H1 (cell line): ENCODE results near the gene DSCAM. TPM values are rescaled to one million over a fixed set of nuclear protein-coding genes. Genes with fewer than 3 reads are reported as not detected.

Experiments used
- CTCF ChIA-PET: fragments of 300-600 bp; sonication (Branson Sonifier 250); formaldehyde crosslinking; loops from one replicate; lab custom pipeline; 2021; ENCODE audit not compliant: partially characterized antibody; lab: Charles Lee
- POLR2A ChIA-PET: fragments of 300-600 bp; sonication (Branson Sonifier 250); formaldehyde crosslinking; loops from one replicate; lab custom pipeline; 2021; ENCODE audit warnings: inconsistent platforms; ENCODE audit not compliant: partially characterized antibody; lab: Charles Lee
- DNase-seq, 2 experiments: peaks; one replicate each; pipeline versions ENCODE4 v3.0.0 to v3.0.0-alpha.2; 2010 to 2022; ENCODE audit warnings: low spot score in 2 of 2, low read depth in 1 of 2, mixed read lengths in 1 of 2
- FAIRE-seq: peaks from 2 replicates; lab custom pipeline; 2011; peaks lifted over from hg19 to GRCh38; lab: Jason Lieb, UNC
- H2AFZ ChIP-seq: 2 replicates; pipeline ENCODE4 v1.8.1; 2012; ENCODE audit warnings: low read length, inconsistent platforms
- H2AK5ac ChIP-seq: 2 replicates; pipeline ENCODE4 v1.6.1; 2013; ENCODE audit warnings: low read depth, low read length
- H2BK120ac ChIP-seq: replicated peaks from 2 replicates; pipeline ENCODE3; 2013; ENCODE audit warnings: low read depth, low read length, inconsistent platforms
- H2BK12ac ChIP-seq: 2 replicates; pipeline ENCODE4 v1.6.1; 2013; ENCODE audit warnings: low read depth, low read length
- H2BK15ac ChIP-seq: 2 replicates; pipeline ENCODE4 v1.6.1; 2013; ENCODE audit warnings: low read length
- H2BK20ac ChIP-seq: 2 replicates; pipeline ENCODE4 v1.6.1; 2013; ENCODE audit warnings: low read length
- H2BK5ac ChIP-seq: 2 replicates; pipeline ENCODE4 v1.6.1; 2013; ENCODE audit warnings: low read depth, low read length
- H3K14ac ChIP-seq: 2 replicates; pipeline ENCODE4 v1.6.1; 2013; ENCODE audit warnings: inconsistent platforms; ENCODE audit not compliant: insufficient read length
- H3K18ac ChIP-seq: 2 replicates; pipeline ENCODE4 v1.6.1; 2013; ENCODE audit warnings: low read length; ENCODE audit errors: extremely low read depth
- H3K23ac ChIP-seq: 2 replicates; pipeline ENCODE4 v1.6.1; 2013; ENCODE audit warnings: inconsistent platforms; ENCODE audit not compliant: insufficient read length
- H3K23me2 ChIP-seq: 2 replicates; pipeline ENCODE4 v1.6.1; 2013; ENCODE audit warnings: low read depth, low read length
- H3K27ac ChIP-seq: 2 replicates; pipeline ENCODE4 v1.6.1; 2011; ENCODE audit warnings: low read depth, low read length, inconsistent platforms
- H3K27me3 ChIP-seq, 4 experiments: replicated peaks in 1 of 4; 1 replicate in 1 of 4; 2 replicates in 3 of 4; pipeline versions ENCODE4 v1.6.1 to v1.8.1; 2011 to 2013; ENCODE audit warnings: low read length in 3 of 4, mild to moderate bottlenecking in 3 of 4, inconsistent platforms in 2 of 4, mixed read lengths in 2 of 4, moderate library complexity in 1 of 4; ENCODE audit not compliant: control insufficient read depth in 3 of 4, insufficient read depth in 3 of 4; ENCODE audit errors: extremely low read depth in 1 of 4
- H3K36me3 ChIP-seq, 4 experiments: 2 replicates each; pipeline versions ENCODE4 v1.6.1 to v1.8.1; 2011 to 2013; ENCODE audit warnings: mild to moderate bottlenecking in 4 of 4, low read length in 3 of 4, moderate library complexity in 2 of 4, control low read depth in 1 of 4, inconsistent platforms in 1 of 4; ENCODE audit not compliant: insufficient read depth in 4 of 4, control insufficient read depth in 2 of 4
- H3K4ac ChIP-seq: replicated peaks from 2 replicates; pipeline ENCODE3; 2013; ENCODE audit warnings: low read length, low read depth, mixed read lengths, inconsistent platforms; ENCODE audit not compliant: insufficient read length
- H3K4me1 ChIP-seq, 4 experiments: replicated peaks in 1 of 4; 1 replicate in 1 of 4; 2 replicates in 3 of 4; pipeline versions ENCODE4 v1.6.1 to v1.8.1; 2011 to 2013; ENCODE audit warnings: low read length in 3 of 4, inconsistent platforms in 2 of 4, mixed read lengths in 1 of 4; ENCODE audit not compliant: insufficient read depth in 4 of 4, control insufficient read depth in 3 of 4
- H3K4me2 ChIP-seq, 2 experiments: 2 replicates each; pipeline versions ENCODE4 v1.6.1 to v1.8.1; 2011 to 2013; ENCODE audit warnings: low read depth in 2 of 2, low read length in 2 of 2, control low read depth in 1 of 2, inconsistent platforms in 1 of 2, mild to moderate bottlenecking in 1 of 2; ENCODE audit not compliant: insufficient read depth in 1 of 2
- H3K4me3 ChIP-seq, 4 experiments: fragments of 200-600, 300-600 bp in 1 of 4; sonication (generic), shearing (Covaris generic), sonication (Bioruptor Twin) in 1 of 4; 2 replicates each; pipeline versions ENCODE4 v1.5.1 to v1.8.1; 2011 to 2016; ENCODE audit warnings: low read length in 4 of 4, low read depth in 3 of 4, control low read depth in 2 of 4, inconsistent platforms in 2 of 4, mild to moderate bottlenecking in 2 of 4, mixed read lengths in 1 of 4, moderate library complexity in 1 of 4; ENCODE audit not compliant: insufficient read depth in 2 of 4; ENCODE audit errors: extremely low read depth in 1 of 4
- H3K56ac ChIP-seq: replicated peaks from 2 replicates; pipeline ENCODE3; 2013; ENCODE audit warnings: low read depth, mild to moderate bottlenecking, mixed read lengths, low read length, inconsistent platforms; ENCODE audit not compliant: insufficient read length
- H3K79me1 ChIP-seq: 2 replicates; pipeline ENCODE4 v1.6.1; 2013; ENCODE audit warnings: low read depth, low read length, control low read depth
- H3K79me2 ChIP-seq, 2 experiments: 2 replicates each; pipeline versions ENCODE4 v1.6.1 to v1.8.1; 2012 to 2013; ENCODE audit warnings: low read length in 2 of 2, mild to moderate bottlenecking in 2 of 2, inconsistent platforms in 1 of 2; ENCODE audit not compliant: insufficient read depth in 2 of 2, control insufficient read depth in 1 of 2
- H3K9ac ChIP-seq, 4 experiments: replicated peaks in 1 of 4; 1 replicate in 1 of 4; 2 replicates in 3 of 4; pipeline versions ENCODE4 v1.6.1 to v1.8.1; 2011 to 2013; ENCODE audit warnings: low read depth in 3 of 4, low read length in 3 of 4, control low read depth in 2 of 4, mild to moderate bottlenecking in 2 of 4, moderate library complexity in 2 of 4, inconsistent platforms in 1 of 4; ENCODE audit errors: extremely low read depth in 1 of 4
- H3K9me3 ChIP-seq, 2 experiments: 2 replicates each; pipeline versions ENCODE4 v1.6.1 to v1.8.1; 2012 to 2013; ENCODE audit warnings: mild to moderate bottlenecking in 2 of 2, moderate library complexity in 2 of 2, control low read depth in 1 of 2, inconsistent platforms in 1 of 2, low read depth in 1 of 2, low read length in 1 of 2, mixed read lengths in 1 of 2; ENCODE audit not compliant: insufficient read depth in 2 of 2
- H4K20me1 ChIP-seq, 2 experiments: replicated peaks in 1 of 2; 2 replicates each; pipeline versions ENCODE3 to v1.8.1; 2011 to 2013; ENCODE audit warnings: inconsistent platforms in 2 of 2, low read length in 2 of 2, mild to moderate bottlenecking in 1 of 2; ENCODE audit not compliant: insufficient read depth in 2 of 2, control insufficient read depth in 1 of 2
- H4K5ac ChIP-seq: 2 replicates; pipeline ENCODE4 v1.6.1; 2013; ENCODE audit warnings: low read length, low read depth, mixed read lengths, inconsistent platforms; ENCODE audit not compliant: insufficient read length
- H4K8ac ChIP-seq: 2 replicates; pipeline ENCODE4 v1.8.0; 2013; ENCODE audit warnings: mild to moderate bottlenecking, moderate library complexity, low read length, inconsistent platforms; ENCODE audit not compliant: insufficient read depth; ENCODE audit errors: extremely low read depth
- H4K91ac ChIP-seq: replicated peaks from 2 replicates; pipeline ENCODE3; 2013; ENCODE audit warnings: low read length, mixed read lengths, inconsistent platforms; ENCODE audit not compliant: insufficient read length
- EP300 ChIP-seq, 2 experiments: IDR thresholded peaks; 1 replicate in 1 of 2; 2 replicates in 1 of 2; pipeline ENCODE4 v1.6.1; 2011 to 2012; ENCODE audit warnings: low read depth in 2 of 2, low read length in 2 of 2, mild to moderate bottlenecking in 2 of 2, borderline replicate concordance in 1 of 2, inconsistent platforms in 1 of 2, moderate library complexity in 1 of 2
- RNF2 ChIP-seq: fragments of 200-900, 300-1000 bp; sonication (generic); IDR thresholded peaks from 2 replicates; pipeline ENCODE4 v1.7.1; 2016; ENCODE audit warnings: borderline replicate concordance, low read depth, mild to moderate bottlenecking, antibody characterized with exemption, low read length; ENCODE audit not compliant: poor library complexity, severe bottlenecking; ENCODE audit errors: missing control alignments
- SAP30 ChIP-seq: fragments of 300-600 bp; sonication (generic); IDR thresholded peaks from 2 replicates; pipeline ENCODE4 v1.7.1; 2012; ENCODE audit warnings: low read length, moderate library complexity, mild to moderate bottlenecking, inconsistent platforms; ENCODE audit not compliant: insufficient read depth, insufficient replicate concordance
- SP1 ChIP-seq: IDR thresholded peaks from 2 replicates; pipeline ENCODE4 v1.6.1; 2011; ENCODE audit warnings: low read depth, low read length
- SP2 ChIP-seq: IDR thresholded peaks from 2 replicates; pipeline ENCODE4 v1.6.1; 2012; ENCODE audit warnings: mild to moderate bottlenecking, low read length, inconsistent platforms
- TCF12 ChIP-seq: IDR thresholded peaks from 2 replicates; pipeline ENCODE4 v1.6.1; 2011; ENCODE audit warnings: low read depth, mild to moderate bottlenecking, low read length
- TEAD4 ChIP-seq: IDR thresholded peaks from 2 replicates; pipeline ENCODE4 v1.6.1; 2012; ENCODE audit warnings: low read depth, low read length, inconsistent platforms, mixed read lengths
- USF2 ChIP-seq: IDR thresholded peaks from 2 replicates; pipeline ENCODE4 v1.6.1; 2011; ENCODE audit warnings: low read length, improper control_type of control experiment
- ZNF274 ChIP-seq: IDR thresholded peaks from 2 replicates; pipeline ENCODE4 v1.7.0; 2012; ENCODE audit warnings: low read length, borderline replicate concordance; ENCODE audit errors: extremely low read depth
- WGBS, 2 experiments: shearing (Covaris generic) in 1 of 2; methylation state at CpG; one replicate each; pipeline versions ENCODE4 v1.1.6 to v1.1.7; 2013 to 2015; ENCODE audit warnings: low lambda C conversion rate in 2 of 2, mixed read lengths in 2 of 2, inconsistent platforms in 1 of 2, low coverage in 1 of 2, missing lambda C conversion rate in 1 of 2; ENCODE audit not compliant: insufficient replicate concordance in 2 of 2, insufficient coverage in 1 of 2, insufficient read length in 1 of 2; ENCODE audit errors: extremely low coverage in 1 of 2, missing lambda C conversion rate in 1 of 2; 5-methylcytosine and 5-hydroxymethylcytosine counted together
- polyA plus RNA-seq, 7 experiments: library from polyadenylated mRNA; depleted of rRNA in 3 of 7; stranded (reverse) in 5 of 7; unstranded in 2 of 7; fragments of >200 nt in 5 of 7; fragments of 200-250 nt in 2 of 7; gene quantifications; 1 replicate in 5 of 7; 2 replicates in 1 of 7; 4 replicates in 1 of 7; pipeline versions ENCODE4 v1.2.1 to v1.2.3, GENCODE V29; 2011 to 2013; ENCODE audit warnings: missing spikeins in 2 of 7, mixed read lengths in 2 of 7
- total RNA-seq: library from RNA; stranded (reverse); fragmentation: NEBNext Ultra II Directional; extraction: Animal tissue kit (Norgen Biotek cat#: 25700); gene quantifications from 2 replicates; pipeline ENCODE4 v1.2.1, GENCODE V29; 2021

The DSCAM gene
- total and polyA plus RNA-seq, 2 of the 8 experiments (the other 6 are each of a cell fraction or from before 2014, with no cell fraction given) = 0.02 to 0.15 TPM

- H2BK120ac ChIP-seq = no peak overlapping the region
- H3K4me3 ChIP-seq = no peak overlapping the region
- H3K4me1 ChIP-seq = no peaks in the 10 kb centered on the region
- H3K23ac ChIP-seq = no peak overlapping the region
- no peak overlapping the region for H2BK5ac ChIP-seq
- H3K9me3 ChIP-seq = no peaks in the 10 kb centered on the region
- H2AK5ac ChIP-seq = no peak overlapping the region
- no peak overlapping the region for H3K4ac ChIP-seq
- H4K5ac ChIP-seq = no peak overlapping the region
- ChIA-PET CTCF (no interaction called here), POLR2A (no interaction called here)
- no peaks in the 10 kb centered on the region; the same call in 1 of the 2 replicates for H3K23me2 ChIP-seq
- H4K20me1 ChIP-seq = no peaks in the 10 kb centered on the region
- no peak for DNase-seq
- H3K79me2 ChIP-seq = no peaks in the 10 kb centered on the region
- no peak overlapping the region for H2BK20ac ChIP-seq
- H3K56ac ChIP-seq = no peak overlapping the region
- H3K4me2 ChIP-seq = no peak overlapping the region
- no peak overlapping the region for H4K91ac ChIP-seq
- no peak overlapping the region for H2BK12ac ChIP-seq
- no peaks in the 10 kb centered on the region for H3K36me3 ChIP-seq
- H2BK15ac ChIP-seq = no peak overlapping the region
- H4K8ac ChIP-seq = no peak overlapping the region
- no peaks in the 10 kb centered on the region for H3K79me1 ChIP-seq
- no peaks in the 10 kb centered on the region; a peak in 1 of 7 replicates for H3K27me3 ChIP-seq
- H3K18ac ChIP-seq = no peak overlapping the region
- H3K27ac ChIP-seq = no peak overlapping the region
- H3K9ac ChIP-seq = no peak overlapping the region
- FAIRE-seq = no peak
- H2AFZ ChIP-seq = no peak overlapping the region
- WGBS, 2 experiments = 95% methylated on average over 5 of the region's 5 CpGs; no CpG with 5 or more reads in 1 of the 2 experiments
- no peak overlapping the region for H3K14ac ChIP-seq
- TF ChIP-seq SP1 (no peak), ZNF274 (no peak), USF2 (no peak), TCF12 (no peak), TEAD4 (no peak), SP2 (no peak), RNF2 (no peak), SAP30 (no peak), EP300 (IDR thresholded peaks at IDR 0.05; ENCODE audit: borderline replicate concordance in 1 of 2, low read depth in 2 of 2, low read length in 2 of 2) (no peak)
Observed at GRCh38 chr21:40381111-40381510, 465.8 kb downstream of the DSCAM start.
